ENCODE data around the gene MYLK.
A peak's percentile ranks its signal among the peaks of the same experiment; 100 is the strongest.
"Not testable (repeated sequence)": the region's sequence is repeated elsewhere in the genome, so short reads cannot be mapped to it uniquely, and the experiment has no call there.

MYLK gene

DNA sequence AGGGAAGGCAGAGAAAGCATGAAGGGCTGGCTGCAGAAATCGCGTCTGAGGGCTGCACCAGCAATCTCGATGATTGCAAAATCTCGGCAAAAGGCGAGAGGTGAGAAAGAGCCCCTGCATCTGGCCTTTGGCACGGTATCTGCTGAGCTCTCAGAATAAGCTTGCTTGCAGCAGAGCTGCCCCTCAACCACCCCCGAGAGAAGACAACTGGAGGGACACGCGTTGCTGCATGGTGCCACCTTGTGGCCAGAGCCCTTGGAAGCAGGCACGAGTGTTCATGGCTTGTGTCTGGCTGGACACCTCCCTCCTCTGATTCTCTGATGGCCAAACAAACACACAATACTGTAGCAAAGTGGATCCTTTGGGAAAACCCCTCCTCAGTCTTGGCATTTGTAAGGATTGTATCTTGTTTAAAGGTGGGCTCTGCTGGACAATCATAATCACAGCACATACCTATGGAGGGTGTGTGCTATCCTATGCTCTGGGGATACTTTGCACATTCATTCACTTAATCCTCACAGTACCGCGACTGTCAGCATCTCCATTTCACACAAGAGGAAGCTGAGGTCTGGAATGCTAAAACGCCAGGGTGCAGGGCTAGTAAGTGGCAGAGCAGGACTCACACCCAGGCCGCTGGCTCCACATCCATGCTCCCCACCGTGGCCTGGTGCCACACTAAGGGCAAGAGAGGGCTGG, 164.9 kb downstream of the MYLK start:
- peak; percentile 74 for DNase-seq

DNA sequence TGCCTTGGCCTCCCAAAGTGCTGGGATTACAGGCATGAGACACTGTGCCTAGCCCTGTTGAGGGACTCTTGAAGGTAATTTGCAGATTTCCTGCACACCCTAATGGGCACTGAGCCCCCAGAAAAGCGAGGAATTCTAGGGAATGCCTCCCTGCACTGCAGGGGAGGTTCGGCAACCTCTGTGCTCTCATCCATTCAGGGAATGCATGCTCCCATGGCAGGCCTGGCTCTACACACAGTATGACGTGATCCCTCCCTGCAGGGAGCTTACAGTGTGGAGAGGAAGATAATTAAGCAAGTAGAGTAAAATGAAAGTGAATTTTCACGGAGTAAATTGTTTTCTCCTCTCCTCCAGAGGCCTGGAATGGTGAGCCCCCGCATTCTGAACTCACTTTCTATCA, 166.0 kb downstream of the MYLK start:
- no peak for DNase-seq

DNA sequence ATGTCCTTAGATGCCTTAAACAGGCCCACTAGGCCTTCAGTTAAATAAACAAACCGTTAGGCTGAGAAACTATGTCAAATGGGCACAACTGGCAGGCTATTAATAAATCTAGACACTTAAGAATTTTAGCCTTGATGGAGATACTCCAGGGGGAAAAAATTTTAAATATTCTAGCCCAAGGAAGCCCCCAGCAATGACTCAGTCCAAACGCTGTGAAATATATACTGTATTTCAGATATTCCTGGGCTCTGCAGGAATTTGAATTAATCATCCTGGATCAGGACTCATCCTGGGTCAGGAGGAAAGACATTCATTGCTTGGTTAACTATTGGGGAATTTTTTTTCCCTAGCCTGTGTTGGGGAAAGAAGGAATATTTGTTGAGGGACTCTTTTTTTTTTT, 166.7 kb downstream of the MYLK start:
- not testable (repeated sequence) for DNase-seq

DNA sequence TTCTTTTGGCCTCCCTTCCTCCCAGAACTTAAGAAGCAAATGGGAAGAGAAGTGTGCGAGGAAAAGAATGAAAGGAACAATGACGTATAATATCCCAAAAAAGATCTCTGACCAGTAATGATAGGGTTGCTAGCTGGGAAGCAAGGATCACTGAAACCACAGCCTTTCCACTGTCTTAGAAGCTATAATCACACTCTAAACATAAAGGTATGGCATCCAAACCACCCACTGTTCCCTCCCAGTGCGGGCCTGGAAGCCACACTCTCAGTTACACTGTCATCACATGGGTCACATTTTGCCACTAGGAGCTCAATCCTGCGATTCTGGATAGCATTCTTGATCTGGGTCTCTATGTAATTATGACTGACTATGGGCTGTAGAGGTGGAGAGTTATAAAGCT, 167.7 kb downstream of the MYLK start:
- DNase-seq, result no peak

GRCh38 chr3:123713211-123713610, 170.9 kb downstream of the MYLK start:
- no peak for DNase-seq

DNA sequence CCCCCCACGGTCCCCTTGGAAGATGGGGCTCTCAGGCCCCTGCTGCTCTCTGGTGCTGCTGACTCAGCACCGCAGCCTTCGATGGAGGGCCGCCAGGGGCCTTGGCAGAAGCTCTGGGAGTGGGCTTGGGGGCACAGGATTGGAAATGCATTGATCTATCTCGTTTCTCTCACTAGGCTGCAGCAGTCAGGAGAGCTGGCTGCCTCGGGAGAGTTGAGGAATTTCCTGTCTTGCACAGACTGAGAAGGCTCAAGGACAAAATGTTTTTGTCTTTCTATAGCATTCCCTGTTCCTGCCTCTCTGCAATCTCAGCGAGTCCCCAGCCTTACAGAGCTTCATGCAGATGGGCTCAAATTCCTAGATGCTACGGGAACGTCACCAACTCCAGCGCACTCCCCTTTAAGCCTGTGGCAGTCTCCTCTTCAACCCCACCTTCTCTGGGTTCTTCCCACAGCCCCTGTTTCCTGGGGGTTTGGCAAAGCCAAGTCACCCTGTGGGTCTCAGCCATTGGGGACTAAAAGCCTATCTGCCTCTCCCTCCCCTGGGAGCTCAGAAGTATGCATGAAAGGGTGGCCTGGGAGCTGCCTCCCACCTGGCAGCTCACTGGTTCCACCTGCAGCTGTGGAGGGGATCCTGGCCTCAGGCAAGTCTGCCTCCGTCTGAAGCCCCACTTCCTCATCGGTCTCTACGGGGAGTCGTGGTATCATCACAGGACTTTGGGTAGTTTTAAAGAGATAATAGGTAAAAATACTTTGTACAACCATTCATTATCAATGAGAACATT, 171.9 kb downstream of the MYLK start:
- no peak for DNase-seq

GRCh38 chr3:123711356-123711755, 172.8 kb downstream of the MYLK start:
- no peak for DNase-seq

- DNase-seq, result no peak
Observed at GRCh38 chr3:123708531-123708930, 175.6 kb downstream of the MYLK start.

DNA sequence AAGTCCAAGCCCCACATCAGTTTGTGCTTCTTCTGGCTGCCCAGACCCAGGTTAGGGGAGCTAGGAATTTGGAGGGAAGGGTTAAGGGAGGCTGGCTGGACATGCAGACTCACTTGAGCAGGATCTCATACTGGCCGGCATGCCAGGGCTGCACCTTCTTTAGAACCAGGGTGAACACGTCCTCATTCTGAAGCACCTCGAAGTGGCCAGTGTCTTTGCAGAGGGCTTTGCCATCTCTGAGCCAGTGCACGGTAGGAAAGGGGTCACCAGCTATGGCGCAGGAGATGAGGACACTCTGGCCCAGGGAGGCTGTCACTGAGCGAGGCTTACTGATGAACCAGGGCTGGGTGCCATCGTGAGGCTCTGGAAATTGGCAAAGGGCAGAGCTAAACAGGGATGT, 176.5 kb downstream of the MYLK start:
- not testable (repeated sequence) for DNase-seq

DNA sequence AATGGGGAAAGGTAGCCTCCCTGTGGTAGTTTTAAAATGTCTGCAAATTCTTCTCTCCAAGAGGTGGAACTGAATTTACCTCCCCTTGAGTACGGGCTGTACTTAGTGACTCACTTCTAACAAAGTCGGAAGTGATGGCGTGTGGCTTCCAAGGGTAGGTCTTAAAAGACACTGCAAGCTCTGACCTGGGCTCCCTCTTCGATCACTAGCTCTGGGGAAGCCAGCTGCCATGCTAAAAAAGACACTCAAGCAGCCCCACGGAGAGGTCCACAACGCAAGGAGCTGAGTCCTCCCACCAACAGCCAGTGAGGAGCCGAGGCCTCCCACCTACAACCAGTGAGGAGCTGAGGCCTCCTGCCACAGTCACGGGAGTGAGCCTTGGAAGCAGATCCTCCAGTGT, 177.3 kb downstream of the MYLK start:
- DNase-seq, result no peak

DNA sequence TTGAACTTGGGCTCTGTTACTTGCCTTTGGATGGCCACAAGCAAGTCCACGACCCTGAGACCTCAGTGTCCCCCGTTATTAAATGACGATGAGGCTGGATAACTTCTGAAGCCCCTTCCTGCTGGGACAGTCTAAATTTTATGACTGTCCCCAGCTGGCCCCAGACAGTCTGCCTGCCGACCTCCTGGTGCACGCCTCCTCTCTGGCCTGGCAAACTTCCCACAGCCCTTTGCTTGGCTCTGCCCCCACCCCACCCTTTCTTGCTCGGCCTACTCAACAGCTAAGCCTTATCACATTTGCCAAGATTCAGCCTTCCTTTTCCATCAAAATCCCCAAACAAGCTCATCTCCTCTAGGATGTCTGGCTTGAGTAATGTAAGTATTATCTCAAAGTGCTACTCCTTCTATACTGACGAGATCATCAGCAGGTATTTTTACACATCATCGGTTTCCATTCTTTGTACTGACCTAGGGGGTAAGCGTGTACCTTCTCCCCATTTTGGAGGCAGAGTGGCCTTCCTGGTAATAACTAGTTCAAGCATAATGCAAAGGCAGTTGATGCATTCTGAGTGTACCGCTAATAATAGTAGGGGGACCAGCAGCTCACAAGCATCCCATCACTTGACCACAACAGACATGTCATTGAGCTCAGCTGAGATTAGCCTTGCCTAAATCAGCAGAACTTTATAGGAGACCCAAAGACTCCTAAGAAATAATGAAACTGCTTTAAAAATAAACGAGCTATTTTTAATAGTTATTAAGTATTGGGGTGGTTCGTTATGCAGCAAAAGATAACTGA, 178.4 kb downstream of the MYLK start:
- DNase-seq, result no peak

- not testable (repeated sequence) for DNase-seq
Observed at GRCh38 chr3:123703663-123704062, 180.5 kb downstream of the MYLK start.

- DNase-seq, result no peak
Observed at GRCh38 chr3:123702720-123703119, 181.4 kb downstream of the MYLK start.

GRCh38 chr3:123702057-123702456, 182.1 kb downstream of the MYLK start:
- DNase-seq, result peak; percentile 69

DNA sequence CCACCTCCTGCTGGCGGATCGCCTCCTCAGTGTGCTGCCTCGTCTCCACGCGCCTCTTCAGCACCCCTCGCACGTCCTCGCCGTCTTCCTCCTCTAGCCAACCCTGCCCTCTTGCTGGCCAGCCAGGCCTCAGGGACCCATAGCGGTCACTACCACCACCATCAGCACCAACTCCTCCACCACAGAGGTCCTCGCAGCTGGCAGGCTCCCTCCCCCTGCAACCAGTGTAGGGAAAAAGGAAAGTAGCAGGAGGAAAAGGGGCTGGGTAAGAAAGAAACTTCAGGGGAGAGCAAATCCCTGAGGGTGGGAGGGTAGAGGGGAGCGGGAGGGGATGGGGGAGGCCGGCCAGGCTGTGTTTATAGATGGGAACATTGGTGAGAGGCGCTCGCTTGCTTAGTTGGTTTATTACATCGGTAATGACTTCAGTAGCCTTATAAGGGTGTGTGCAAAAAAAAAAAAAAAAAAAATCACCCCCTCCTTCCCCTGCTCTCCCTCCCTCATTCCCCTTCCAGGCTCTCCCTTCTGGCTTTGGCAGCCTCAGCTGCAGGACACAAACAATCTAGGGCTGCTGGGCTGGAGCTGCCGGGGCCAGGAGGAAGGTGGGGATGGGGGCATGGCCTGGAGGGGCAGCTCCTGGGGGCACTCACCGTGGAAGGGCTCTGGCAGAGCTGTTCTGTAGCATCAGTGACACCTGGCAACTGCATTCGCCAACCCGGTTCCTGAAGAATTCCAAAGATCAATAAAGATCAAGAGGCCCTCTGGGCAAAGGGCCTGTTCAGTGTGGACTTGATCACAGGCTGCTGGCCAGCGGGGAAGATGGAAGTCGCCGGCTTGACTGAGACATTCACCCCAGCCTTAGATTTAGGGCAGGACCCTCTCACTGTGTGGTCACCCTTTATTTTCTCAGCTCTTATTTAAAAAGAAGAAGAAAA, 183.1 kb downstream of the MYLK start:
- DNase-seq, result no peak

GRCh38 chr3:123698813-123699212, 185.3 kb downstream of the MYLK start:
- DNase-seq, result no peak

- no peak for DNase-seq
Observed at GRCh38 chr3:123696808-123697207, 187.3 kb downstream of the MYLK start.

DNA sequence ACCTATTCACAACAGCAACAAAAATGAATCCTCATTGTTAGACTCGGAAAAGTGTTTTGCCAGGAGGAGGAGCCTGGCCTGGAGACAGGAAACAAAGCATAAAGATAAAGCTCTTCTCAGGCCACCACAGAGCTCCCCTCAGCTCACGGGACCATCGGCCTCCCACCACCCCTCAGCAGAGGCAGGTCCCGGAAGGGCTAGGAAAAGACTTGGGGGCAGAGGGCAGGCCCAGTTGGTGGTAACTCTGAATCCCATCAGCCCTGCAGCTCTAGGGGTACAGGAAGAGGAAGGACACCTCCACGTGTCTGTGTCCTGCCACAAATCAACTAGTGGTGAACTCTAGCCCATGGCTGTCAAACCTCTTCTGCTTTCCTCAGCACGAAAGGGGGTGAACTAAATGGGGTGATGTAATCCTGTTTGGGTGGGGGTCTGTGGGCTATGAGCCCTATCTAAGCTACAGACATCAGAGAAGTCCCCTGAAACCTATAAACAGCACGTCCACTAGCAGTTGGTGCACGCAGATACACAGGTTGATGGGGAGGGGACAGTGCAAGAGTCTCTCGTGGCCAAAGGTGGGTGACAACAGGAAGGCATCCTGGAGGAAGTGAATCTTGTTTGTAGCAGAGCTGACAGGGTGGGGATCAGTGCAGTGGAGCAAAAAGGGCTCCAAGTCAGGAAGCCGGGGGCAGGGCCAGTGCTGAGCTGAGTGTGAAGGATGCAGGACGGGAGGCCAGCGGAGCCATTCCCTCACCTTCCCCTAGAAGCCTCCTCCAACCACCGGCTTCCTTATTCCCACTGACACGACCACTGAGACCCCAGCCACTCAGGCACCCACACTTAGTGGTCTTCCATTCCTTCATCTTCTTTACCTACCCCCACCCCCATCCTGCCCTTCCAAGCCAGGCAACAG, 188.1 kb downstream of the MYLK start:
- no peak for DNase-seq

DNA sequence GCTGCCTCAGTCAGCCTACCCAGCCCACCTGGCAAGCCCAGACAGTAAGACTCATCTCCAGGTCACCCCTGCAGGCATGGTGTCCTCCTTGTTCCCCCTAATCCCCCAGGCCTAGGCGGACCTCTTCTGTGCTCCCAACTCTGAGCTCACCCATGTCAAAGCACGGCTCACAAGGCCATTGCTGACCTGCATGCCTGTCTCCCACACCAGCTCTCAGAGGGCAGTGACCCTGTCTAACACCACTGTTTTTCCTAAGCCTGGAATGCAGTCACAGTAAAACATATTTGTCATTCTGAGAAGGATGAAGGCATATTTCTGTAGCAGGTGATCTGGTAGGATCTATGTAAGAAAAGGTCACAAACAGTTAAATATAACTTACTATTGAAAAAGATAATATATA, 189.0 kb downstream of the MYLK start:
- no peak for DNase-seq

GRCh38 chr3:123694366-123695087, 189.6 kb downstream of the MYLK start:
- no peak for DNase-seq
